Renal cortical epithelial cell (primary cell): ENCODE data around the gene MTX3. TPM values are rescaled to one million over a fixed set of nuclear protein-coding genes. Genes with fewer than 3 reads are reported as not detected.
A peak's percentile ranks its signal among the peaks of the same experiment; 100 is the strongest.

Source experiments
- DNase-seq: peaks from one replicate; pipeline ENCODE4 v3.0.0-alpha.2; 2011; ENCODE audit warnings: low read depth
- total RNA-seq: library from RNA; depleted of rRNA; stranded (reverse); fragments of >200 nt; gene quantifications from 2 replicates; pipeline ENCODE4 v1.2.3, GENCODE V29; 2014

Gene MTX3
- total RNA-seq, 1 donor from 2014 or later = 15.4 TPM

DNA sequence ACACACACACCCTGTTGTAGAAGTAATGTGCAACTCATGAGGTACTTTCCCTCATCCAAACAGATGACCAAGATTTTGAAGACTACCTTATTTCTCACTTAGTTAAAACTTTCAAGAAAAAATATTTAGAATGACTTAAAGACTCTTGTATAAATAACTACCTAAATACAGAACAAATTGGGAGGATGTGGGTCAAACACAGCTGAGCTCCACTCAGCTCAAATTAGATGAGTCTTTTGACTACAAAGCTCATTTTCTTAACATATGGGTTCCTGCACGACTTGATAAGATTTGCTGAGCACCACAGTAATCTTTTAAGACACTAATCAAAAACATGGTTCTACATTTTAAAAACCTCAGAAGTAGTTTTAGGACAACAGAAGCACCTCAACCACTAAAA lies 8.9 kb downstream of the MTX3 start:
- DNase-seq = no peak

DNA sequence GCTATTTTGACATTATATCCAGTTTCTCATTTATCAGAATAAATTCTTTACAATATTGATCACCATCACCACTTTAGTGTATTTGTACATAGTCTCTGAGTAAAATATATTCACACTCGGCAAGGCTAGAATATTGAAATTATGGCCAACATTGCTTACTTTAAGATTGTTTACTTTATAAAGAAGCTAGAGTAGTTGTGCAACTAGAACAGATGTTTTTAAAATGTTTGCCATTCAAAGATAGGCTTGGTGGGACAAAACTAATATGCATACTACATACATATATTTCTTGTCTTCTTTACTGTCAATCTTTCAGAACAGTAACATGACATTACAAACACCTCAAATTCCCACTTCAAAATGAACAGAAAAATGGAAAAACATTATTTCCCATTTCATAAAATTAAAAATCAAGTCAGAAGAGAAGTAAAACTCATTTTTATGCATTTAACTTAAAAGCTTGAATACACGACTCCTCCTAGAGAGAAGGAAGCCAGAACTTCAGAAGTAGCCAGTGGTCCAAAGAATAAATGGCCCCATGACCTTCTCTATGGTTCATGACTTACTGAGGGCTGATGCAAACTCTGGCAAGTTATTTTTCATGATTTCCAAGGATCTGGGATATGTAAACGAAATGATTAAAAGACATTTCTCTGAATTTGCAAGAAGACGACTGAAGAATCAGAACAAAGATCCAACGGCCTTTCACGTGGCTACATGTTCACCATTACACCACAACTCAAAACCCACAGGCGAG lies 14.1 kb downstream of the MTX3 start:
- no peak for DNase-seq

DNA sequence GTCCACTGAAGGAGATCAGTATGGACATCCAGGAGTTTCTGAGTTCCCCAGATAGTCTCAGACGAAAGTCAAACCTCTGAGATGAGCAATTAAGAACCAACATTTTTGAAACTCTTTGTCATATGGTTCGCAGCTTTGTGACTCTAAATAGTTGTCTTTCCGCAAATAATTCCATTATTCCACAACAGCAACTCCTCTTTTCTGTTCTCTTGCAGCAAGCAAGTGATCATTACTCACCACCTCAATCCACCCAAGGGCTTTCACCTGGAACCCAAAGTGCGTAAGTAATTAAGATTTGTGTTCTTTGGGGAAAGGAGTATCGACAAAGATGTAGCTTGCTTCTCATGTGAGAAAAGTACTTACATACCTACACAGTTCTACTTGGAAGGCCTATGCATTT lies 15.6 kb downstream of the MTX3 start:
- no peak for DNase-seq

DNA sequence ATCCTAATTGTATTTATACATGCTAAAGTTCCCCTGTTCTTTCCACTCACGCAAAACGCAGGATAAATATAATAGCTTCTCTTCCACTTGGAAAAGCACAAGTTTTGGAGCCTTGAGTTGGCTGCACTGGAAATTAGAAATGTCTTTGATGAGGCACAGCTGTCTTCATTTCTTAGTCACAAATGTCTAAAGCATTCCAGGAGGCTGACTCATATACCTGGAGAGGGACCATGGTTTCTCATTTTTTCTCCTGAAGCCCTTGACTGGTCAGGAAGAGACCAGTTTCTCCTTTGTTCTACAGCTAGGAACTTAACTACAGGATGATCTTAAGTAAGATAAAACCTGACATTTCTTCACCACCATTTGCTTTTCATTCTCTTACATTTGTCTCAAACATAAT lies 16.2 kb downstream of the MTX3 start:
- DNase-seq = peak; percentile 53

DNA sequence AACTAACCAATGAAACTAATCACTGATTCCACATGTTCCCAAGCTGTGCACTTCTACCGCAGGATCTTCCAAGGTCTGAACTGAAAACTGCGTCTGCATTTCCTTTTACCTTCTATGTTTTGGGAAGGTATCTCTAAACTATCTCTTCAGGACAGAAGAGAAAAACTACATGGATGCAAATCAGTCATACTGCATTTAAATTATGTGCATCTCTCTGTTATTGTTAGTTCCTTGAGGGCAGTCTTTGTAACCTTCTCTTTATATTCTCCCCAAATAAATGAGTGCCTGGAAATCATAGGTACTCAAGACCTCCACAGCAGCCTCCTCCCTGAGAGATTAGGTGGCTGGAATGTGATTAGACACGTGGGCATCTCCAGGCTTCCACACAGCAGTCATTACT lies 17.1 kb downstream of the MTX3 start:
- DNase-seq = no peak

DNA sequence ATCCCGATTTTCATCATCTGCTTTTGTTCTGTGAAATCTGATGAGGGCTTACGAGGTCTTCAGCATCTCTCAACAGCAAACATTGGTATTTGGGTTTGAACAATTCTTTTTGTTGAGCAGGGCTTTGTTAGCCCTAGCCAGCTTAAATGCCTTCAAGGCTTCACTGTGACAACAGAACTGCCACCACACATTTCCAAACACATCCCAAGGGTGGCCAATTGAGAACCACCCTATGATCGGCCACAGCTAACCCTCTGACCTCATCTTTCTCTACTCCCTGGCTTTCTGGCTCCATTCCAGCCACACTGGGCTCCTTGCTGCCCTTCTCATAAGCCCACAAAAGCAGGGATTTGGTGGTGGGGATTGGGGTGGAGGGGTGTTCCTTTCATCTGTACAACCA lies 17.6 kb downstream of the MTX3 start:
- DNase-seq = no peak

DNA sequence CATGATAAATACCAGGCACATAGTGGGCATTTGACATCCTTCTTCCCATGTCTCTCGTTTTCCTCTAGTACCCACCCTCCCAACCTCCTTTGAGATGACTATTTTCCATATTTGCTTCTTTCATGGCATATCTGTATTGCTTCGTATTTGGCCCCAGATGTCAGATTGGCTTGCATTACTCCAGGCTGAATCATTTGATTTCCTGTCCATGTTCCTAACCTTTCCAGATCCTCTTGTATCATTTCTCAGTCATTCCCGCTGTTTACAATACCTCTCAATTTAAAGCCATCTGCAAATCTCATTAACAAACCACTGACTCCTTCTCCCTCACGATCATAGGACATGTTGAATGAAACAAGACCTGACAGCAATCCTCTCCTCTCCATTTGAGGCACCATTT lies 19.9 kb downstream of the MTX3 start:
- DNase-seq = no peak

DNA sequence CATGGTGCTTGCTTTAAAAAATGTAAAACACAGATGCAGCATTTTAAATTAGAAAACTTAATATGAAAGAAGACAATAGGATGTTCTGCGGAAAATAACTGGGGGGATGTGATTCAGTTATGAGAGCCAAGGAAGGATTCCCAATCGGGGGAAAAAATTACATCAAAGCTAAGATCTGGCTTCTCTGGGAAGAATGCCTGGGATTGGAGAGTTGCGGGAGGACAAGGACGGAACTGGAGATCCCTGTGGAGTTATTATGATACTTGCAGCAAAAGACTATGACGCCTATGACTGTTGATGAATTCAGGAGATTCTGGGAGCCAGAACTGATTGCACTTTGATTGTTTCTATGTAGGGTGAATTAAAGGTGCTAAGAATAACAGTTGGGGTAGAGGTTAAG lies 24.6 kb downstream of the MTX3 start:
- DNase-seq = no peak

DNA sequence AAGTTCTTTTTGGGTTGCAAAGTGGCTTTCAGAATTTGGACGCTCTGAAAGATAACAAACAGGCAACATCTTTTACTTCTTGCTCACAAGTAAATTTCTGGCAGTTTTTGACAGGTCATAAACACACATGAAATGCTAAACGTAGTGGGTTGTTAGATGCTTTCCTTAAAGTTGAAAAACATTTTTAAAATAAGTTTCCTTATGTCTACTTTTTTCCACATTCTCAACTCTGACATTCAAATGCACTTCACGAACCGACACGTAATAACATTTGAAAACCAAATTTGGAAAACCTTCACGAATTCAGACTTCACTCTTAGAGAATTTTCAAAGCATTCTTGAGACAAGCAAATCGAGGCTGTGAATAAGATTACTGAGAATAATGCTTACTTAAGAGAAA lies 26.9 kb downstream of the MTX3 start:
- DNase-seq = no peak

DNA sequence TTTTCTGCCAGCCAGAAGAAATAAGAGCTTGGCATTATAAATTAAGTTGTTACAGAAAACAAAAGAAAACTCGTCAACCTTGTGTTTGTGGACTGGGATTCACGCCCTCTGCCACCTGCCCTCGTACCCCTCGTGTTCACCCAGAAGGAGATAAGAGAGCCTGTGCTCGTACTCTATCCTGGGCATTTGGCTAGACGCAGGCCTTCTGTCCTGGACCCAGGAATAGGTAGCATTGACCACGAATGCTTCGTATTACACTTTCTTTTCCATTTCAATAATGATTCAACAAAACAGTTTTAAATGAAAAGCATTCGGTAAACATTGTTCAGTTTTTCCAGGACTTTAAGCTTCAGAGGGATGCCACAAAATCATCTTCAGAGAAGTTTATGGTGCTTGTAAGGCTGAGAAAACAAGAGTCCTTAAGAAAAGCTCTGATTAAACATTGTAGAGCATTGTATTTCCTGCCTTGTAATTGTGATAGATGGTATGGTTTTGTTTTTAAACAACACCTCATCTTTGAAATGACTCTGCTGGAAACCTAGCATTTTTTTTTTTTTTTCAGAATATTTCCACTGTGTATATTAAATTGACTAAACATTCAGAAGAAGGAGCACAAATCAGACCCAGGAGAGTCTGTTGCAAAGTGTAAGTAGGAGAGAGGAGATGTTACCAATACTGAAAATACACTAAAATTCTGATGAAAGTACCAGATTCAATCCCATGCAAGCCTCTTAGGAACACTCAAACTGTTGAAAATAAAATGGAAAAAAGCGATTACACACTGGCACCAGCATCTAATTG lies 27.6 kb downstream of the MTX3 start:
- DNase-seq = no peak

DNA sequence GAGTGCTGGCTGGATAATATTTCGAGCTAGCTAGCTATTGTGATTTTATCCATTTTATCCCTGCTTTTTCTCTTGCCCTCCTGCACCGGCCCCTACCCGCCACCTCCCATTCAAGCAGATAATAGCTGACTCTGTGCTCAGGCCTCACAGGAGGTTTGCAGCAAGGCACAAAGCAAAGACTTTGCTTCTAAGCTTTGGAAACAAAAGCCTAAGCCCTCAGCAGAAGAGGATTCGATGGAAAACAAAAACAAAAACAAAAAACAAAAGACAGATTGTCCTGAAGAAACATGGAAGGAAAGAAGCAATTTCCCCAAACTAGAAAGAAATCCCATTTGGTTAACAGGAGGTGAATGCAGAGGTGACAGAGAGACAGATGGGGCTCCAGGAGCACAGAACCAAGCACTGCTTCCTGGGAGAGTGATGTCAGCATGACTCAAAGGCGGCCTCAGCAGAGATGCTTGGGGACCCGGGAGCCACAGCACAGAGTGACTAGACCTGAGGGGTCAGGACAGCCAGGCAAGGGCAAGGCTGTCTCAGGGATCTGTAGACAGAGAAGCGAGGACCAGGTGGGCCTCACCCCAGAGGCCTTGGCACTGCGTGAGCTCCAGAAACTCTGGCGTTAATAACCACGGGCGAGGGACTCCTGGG lies 28.4 kb downstream of the MTX3 start:
- DNase-seq = no peak

DNA sequence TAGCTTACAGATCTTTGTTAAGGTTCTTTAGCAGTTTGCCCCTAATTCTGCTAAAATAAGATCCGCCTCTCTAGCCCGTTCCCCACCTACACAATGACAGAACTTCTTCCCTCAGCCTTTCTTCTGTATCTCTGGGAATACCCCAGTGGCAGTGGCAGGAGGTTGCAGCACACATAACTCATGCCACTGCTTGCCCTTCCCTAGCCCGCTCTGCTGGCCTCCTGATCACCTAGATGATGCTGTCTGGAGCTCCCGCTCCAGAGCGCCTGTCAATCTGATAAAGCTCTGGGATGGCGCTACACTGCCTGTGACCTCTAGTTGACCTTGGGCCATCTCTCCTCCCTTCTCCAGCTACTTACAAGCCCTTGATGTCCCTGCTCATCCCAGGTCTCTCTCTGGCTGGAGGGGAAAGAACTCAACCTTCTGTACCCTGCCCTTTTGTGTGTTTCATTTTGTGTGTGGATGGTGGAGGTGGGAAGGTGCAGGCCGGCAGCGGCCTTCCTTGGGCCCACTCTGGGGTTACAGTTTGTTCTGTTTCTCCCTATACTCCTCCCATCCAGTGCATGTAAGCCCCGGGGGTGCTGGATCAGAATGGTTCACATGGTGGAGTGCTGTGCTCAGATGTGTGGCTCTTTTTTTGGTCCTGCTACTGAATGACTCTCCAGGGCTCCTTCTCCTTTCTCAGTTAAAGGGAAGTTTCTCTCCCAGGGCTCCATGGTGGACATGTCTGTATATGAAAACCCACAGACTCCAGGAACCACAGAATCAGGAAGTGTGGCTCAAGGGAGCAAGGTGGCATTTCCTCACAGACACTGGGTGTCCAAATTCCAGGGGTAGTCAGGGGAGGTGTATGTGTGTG lies 29.1 kb downstream of the MTX3 start:
- no peak for DNase-seq

DNA sequence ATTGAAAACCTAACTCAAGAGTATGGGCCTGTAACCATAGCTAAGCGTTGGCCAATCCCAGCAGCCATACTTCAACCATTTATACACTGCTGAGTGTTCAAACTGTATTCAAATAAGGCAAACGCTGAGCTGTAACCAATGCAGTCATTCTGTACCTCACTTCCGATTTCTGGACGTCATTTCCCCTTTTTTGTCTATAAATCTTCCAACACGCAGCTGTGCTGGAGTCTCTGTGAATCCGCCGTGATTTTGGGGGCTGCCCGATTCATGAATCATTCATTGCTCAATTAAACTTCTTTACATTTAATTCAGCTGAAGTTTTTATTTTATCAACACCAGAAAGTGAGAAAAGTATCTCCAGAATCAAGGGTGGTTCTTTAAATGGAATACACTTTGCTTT lies 31.7 kb downstream of the MTX3 start:
- DNase-seq = no peak

DNA sequence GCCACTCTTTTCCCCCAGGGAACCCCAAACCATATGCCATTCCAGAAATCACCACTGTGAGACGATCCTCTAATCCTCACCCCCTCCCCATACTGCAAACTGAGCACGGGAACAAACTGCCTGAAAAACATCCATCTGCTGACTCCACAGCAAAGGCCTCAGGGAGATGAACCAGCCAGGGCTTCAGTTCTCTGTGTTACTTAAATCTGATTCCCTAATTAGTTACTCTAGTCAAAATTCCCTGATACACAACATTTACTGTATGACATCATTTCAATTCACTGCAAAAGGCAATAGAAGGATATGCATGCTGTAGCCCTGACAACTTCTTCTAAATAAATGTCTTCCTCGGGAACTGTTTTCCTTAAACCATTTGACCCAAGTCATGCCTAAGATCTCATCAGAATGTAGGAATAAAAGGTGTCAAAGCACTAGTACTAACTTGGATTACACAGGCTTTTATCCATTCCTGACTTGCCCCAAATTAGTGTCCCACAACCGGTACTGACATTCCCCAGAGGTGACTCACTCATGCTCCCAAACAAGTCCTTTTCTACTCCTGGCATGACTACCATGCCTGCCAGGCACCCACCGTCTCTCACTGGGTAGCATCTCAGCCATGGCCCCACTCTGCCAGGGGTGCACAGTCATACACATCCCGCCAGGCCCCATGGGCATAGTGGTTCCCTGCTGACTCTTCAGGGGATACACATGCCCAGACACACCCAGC lies 35.0 kb downstream of the MTX3 start:
- DNase-seq = peak; percentile 86

DNA sequence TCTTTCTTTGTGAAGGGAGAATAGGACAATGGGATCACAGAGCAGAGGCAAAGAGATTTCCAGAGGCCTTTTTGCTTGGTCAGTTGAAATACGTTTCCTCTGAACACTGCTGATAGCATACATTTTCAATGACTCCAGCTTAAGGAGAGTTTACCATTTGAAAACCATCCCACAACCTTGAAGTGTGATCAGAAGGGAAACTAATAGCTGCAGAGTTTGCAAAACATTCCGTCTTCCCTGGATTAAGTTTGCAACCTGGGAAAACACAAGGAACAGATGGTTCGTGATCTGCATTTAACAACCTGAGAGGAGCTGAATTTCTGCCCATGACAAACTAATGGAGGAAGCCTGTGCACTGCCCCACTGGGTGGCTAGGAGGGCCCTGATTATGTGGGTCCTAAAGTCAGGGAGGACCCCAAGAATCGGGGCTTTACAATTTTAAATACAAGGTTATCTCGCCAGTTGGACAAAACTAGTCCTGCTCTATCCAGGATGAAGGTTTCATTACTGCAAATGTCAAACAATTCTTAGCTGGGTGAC lies 35.6 kb downstream of the MTX3 start:
- DNase-seq = no peak

DNA sequence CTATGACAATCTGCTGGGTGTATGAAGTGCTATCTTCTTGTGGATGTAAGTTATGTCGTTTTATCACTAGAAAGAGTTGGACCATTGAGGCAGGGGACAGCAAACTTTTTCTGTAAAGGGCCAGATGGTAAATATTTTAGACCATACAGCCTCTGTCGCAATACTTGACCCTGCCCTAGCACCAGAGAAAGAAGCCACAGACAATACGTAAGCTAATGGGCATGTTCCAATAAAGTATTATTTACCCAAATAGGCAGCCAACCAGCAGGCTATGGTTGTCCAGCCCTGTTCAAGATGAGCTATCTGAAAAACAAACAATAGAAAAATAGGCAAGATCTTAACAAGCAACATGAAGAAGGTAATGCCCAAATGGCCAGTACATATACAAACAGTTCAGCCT lies 36.4 kb downstream of the MTX3 start:
- no peak for DNase-seq

GRCh38 chr5:79947567-79947966 lies 43.5 kb downstream of the MTX3 start:
- no peak for DNase-seq

- no peak for DNase-seq
Measured at GRCh38 chr5:79938468-79938867, 52.6 kb downstream of the MTX3 start.

DNA sequence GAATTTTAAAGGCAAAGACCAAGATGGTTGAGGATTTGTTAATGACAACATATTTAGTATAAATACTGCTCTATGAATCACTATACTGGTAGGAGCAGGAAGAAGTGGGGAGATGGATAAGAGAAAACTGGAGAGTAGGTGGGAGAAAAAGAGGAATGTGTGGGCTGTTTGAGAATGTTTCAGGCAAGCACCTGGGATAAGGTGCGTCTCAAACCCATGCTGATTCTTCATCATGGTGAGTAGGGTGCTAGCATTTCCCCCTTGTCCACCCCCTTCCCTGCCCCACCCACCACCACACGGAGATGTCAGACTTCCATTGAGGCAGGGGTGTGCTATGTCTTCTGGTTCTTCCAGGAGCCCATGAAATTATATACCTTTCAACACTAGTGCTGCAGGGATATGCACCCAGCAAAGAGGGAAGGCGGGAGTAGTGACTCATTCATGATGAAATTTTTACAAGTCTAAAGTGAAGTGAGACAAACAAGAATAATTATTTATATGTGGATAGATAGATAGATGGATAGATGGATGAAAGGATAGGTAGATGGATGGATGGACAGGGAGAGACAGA lies 54.3 kb downstream of the MTX3 start:
- peak; percentile 4 for DNase-seq

DNA sequence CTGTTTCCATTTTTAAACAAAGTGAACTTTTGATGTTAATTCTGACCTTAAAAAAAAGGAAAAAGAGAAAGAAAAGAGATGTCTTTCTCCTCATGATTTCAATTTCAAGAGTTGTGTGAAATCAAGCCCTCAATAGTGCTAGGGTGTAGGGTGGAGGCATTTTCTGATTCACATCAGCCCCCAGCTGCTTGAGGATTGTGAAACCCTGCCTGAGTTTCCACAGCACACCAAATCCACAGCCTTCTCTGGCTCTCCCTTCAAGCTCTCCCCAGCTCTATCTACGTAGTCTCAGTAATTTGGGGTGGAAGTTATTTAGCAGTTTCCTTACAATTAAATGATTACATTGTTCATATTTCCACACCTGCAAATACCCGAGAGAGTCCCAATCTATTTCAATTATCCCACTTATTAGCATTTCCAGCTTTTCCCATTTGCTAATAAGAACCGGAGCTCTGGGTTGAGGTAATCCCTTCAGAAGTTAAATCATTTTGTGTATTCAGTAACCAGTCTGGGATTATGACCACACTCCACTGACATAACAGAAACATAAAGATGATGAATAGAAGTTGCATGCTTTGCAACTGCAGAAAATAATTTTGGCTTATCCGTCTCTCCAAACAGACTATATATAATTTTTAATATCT lies 54.9 kb downstream of the MTX3 start:
- peak; percentile 7 for DNase-seq
